Erythroblast (primary cell): Measurements from ENCODE around the gene PLCL2.
A peak's percentile ranks its signal among the peaks of the same experiment; 100 is the strongest.

ENCODE experiments used
- DNase-seq, 2 experiments: peaks; one replicate each; lab custom pipeline; 2025; lab: John Stamatoyannopoulos, UW
- GATA1 ChIP-seq: IDR thresholded peaks from 2 replicates; pipeline ENCODE4 v1.6.1; 2011; ENCODE audit warnings: low read depth, mild to moderate bottlenecking, control low read depth, low read length, moderate library complexity
- POLR2A ChIP-seq: IDR thresholded peaks from 2 replicates; pipeline ENCODE4 v1.6.1; 2011; ENCODE audit warnings: mild to moderate bottlenecking, low read length

The PLCL2 gene

GRCh38 chr3:16923112-16923511 is 38.4 kb downstream of the PLCL2 start:
- DNase-seq = no peak

GRCh38 chr3:16927485-16927884 is 42.7 kb downstream of the PLCL2 start:
- TF ChIP-seq POLR2A (no peak), GATA1 (no peak)
- peak; percentile 16 to 20 for DNase-seq

More at GRCh38 chr3:16923112-16923511, 38.4 kb downstream of the PLCL2 start:
- TF ChIP-seq GATA1 (no peak), POLR2A (no peak)

GRCh38 chr3:16928386-16929132 is 43.8 kb downstream of the PLCL2 start:
- no peak for DNase-seq

GRCh38 chr3:16929311-16929710 is 44.6 kb downstream of the PLCL2 start:
- no peak for TF ChIP-seq GATA1
- TF ChIP-seq POLR2A = no peak
- no peak for DNase-seq

More at GRCh38 chr3:16928386-16929132, 43.8 kb downstream of the PLCL2 start:
- no peak for TF ChIP-seq GATA1
- TF ChIP-seq POLR2A = no peak

- DNase-seq = no peak
- TF ChIP-seq GATA1 (no peak), POLR2A (no peak)
Observed at GRCh38 chr3:16932877-16933276, 48.1 kb downstream of the PLCL2 start.

GRCh38 chr3:16935781-16936180 is 51.0 kb downstream of the PLCL2 start:
- DNase-seq = peak; percentile 76 to 78
- TF ChIP-seq GATA1 (no peak), POLR2A (no peak)

- no peak for TF ChIP-seq POLR2A
- TF ChIP-seq GATA1 = peak; percentile 66
- DNase-seq = peak; percentile 92 to 97
Observed at GRCh38 chr3:16936233-16936632, 51.5 kb downstream of the PLCL2 start.

GRCh38 chr3:16936676-16937230 is 52.0 kb downstream of the PLCL2 start:
- TF ChIP-seq POLR2A = no peak
- TF ChIP-seq GATA1 = no peak
- peak in 1 of 2 experiments; percentile 71 for DNase-seq

- no peak for TF ChIP-seq POLR2A
- TF ChIP-seq GATA1 = no peak
- no peak for DNase-seq
Observed at GRCh38 chr3:16937326-16937845, 52.6 kb downstream of the PLCL2 start.

GRCh38 chr3:16940769-16941700 is 56.3 kb downstream of the PLCL2 start:
- TF ChIP-seq POLR2A (no peak), GATA1 (no peak)
- peak; percentile 51 to 57 for DNase-seq

- TF ChIP-seq POLR2A (no peak), GATA1 (no peak)
Observed at GRCh38 chr3:16942955-16943354, 58.2 kb downstream of the PLCL2 start.

GRCh38 chr3:16943857-16944256 is 59.1 kb downstream of the PLCL2 start:
- no peak for DNase-seq
- TF ChIP-seq POLR2A = no peak
- no peak for TF ChIP-seq GATA1

More at GRCh38 chr3:16942955-16943354, 58.2 kb downstream of the PLCL2 start:
- DNase-seq = no peak

- no peak for TF ChIP-seq POLR2A
- TF ChIP-seq GATA1 = no peak
- peak; percentile 78 to 93 for DNase-seq
Observed at GRCh38 chr3:16944356-16944755, 59.6 kb downstream of the PLCL2 start.
